Upper lobe of left lung (tissue), 4 donors: ENCODE results near the gene SGPL1.

Experiments used
- EP300 ChIP-seq, 4 donors: sonication (generic); formaldehyde crosslinking; IDR thresholded peaks; one replicate each; pipeline ENCODE4 v1.5.1; 2017; ENCODE audit warnings: antibody characterized with exemption in 4 of 4, control low read depth in 2 of 4
- POLR2A ChIP-seq, 4 donors: fragments of 450-650 bp; IDR thresholded peaks; one replicate each; pipeline ENCODE4 v1.5.1; 2016 to 2017; ENCODE audit warnings: antibody characterized with exemption in 4 of 4, mild to moderate bottlenecking in 2 of 4
- POLR2AphosphoS5 ChIP-seq, 2 donors: sonication (generic); formaldehyde crosslinking; IDR thresholded peaks; one replicate each; pipeline ENCODE4 v1.5.1; 2017; ENCODE audit warnings: antibody characterized with exemption in 2 of 2
- TF ChIP-seq, protein P1 (sequence below), 6 experiments: fragments of 450-650 bp in 4 of 6; fragments of 200-600 bp in 2 of 6; sonication (generic) in 2 of 6; IDR thresholded peaks; one replicate each; pipeline ENCODE4 v1.5.1; 2016 to 2019; ENCODE audit warnings: antibody characterized with exemption in 6 of 6

DNA sequence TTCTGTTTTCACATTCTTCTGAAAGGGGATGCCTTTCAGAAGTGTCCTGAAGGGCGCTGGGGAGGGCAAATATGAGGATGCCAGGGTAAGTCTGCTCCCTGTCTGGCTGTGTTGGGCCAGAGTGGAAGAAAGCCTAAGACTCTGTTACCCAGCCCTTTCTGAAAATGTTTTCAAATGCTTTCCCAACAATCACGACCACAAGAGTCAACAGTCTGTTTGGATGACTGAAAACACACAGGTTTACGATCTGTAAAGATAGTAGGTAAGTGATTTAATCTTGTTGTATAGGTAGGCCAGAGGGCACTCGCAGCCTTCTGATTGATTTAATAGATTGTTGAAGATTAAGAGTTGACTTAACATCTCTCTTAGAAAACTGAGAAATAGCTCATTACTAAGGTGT is 13.2 kb downstream of the SGPL1 start:
- TF ChIP-seq, protein P1, sequence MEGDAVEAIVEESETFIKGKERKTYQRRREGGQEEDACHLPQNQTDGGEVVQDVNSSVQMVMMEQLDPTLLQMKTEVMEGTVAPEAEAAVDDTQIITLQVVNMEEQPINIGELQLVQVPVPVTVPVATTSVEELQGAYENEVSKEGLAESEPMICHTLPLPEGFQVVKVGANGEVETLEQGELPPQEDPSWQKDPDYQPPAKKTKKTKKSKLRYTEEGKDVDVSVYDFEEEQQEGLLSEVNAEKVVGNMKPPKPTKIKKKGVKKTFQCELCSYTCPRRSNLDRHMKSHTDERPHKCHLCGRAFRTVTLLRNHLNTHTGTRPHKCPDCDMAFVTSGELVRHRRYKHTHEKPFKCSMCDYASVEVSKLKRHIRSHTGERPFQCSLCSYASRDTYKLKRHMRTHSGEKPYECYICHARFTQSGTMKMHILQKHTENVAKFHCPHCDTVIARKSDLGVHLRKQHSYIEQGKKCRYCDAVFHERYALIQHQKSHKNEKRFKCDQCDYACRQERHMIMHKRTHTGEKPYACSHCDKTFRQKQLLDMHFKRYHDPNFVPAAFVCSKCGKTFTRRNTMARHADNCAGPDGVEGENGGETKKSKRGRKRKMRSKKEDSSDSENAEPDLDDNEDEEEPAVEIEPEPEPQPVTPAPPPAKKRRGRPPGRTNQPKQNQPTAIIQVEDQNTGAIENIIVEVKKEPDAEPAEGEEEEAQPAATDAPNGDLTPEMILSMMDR (IDR thresholded peaks at IDR 0.05): no peak
- TF ChIP-seq EP300 (IDR thresholded peaks at IDR 0.05) (no peak), POLR2A (IDR thresholded peaks at IDR 0.05) (no peak), POLR2AphosphoS5 (IDR thresholded peaks at IDR 0.05) (no peak)
